MCF 10A (cell line): ENCODE data around the gene PXMP4. TPM values are rescaled to one million over a fixed set of nuclear protein-coding genes. Genes with fewer than 3 reads are reported as not detected.

Experiments used
- BruUV-seq: library from RNA; stranded (reverse); fragments of 400-500 nt; replicated peaks from 2 replicates; lab custom pipeline; 2021; lab: Mats Ljungman, UMichigan
- CTCF ChIA-PET: fragments of 300-600 bp; sonication (Branson Sonifier 250); formaldehyde crosslinking; extraction: SDS; loops from one replicate; lab custom pipeline; 2021; ENCODE audit warnings: antibody characterized with exemption, inconsistent platforms; lab: Yijun Ruan, JAX
- POLR2A ChIA-PET: fragments of 300-600, 350-650 bp; sonication (Branson Sonifier 250); formaldehyde crosslinking; extraction: SDS; loops from one replicate; lab custom pipeline; 2020; ENCODE audit warnings: antibody characterized with exemption, inconsistent platforms; lab: Yijun Ruan, JAX
- DNase-seq: peaks from one replicate; pipeline ENCODE4 v3.0.0-alpha.2; 2018; ENCODE audit not compliant: unreplicated experiment
- H3K27ac Mint-ChIP-seq: one replicate; pipeline ENCODE4 v1.8.0; 2022; ENCODE audit warnings: mild to moderate bottlenecking, low read depth, mixed read lengths; ENCODE audit not compliant: unreplicated experiment
- H3K27me3 Mint-ChIP-seq: one replicate; pipeline ENCODE4 v1.8.0; 2022; ENCODE audit warnings: mixed read lengths; ENCODE audit not compliant: insufficient read depth, unreplicated experiment
- H3K36me3 Mint-ChIP-seq: one replicate; pipeline ENCODE4 v1.8.0; 2022; ENCODE audit warnings: mild to moderate bottlenecking, moderate library complexity, mixed read lengths; ENCODE audit not compliant: insufficient read depth, unreplicated experiment
- H3K4me1 Mint-ChIP-seq: one replicate; pipeline ENCODE4 v1.8.0; 2022; ENCODE audit warnings: mixed read lengths; ENCODE audit not compliant: insufficient read depth, unreplicated experiment
- H3K4me3 Mint-ChIP-seq: one replicate; pipeline ENCODE4 v1.8.0; 2022; ENCODE audit warnings: mild to moderate bottlenecking, moderate library complexity, mixed read lengths; ENCODE audit not compliant: unreplicated experiment
- H3K9me3 Mint-ChIP-seq: one replicate; pipeline ENCODE4 v1.8.0; 2022; ENCODE audit warnings: mixed read lengths; ENCODE audit not compliant: unreplicated experiment
- intact Hi-C: fragments of 100-400 bp; cut with micrococcal nuclease; formaldehyde crosslinking; loops from 2 replicates; pipeline ENCODE4 v1.14.1; 2022
- total RNA-seq: library from RNA; stranded (reverse); gene quantifications from 2 replicates; pipeline ENCODE4 v1.2.3, GENCODE V29; 2022
- TF ChIP-seq, protein P1 (sequence below): fragments of 200-600 bp; IDR thresholded peaks from one replicate; pipeline ENCODE4 v1.8.0; 2022; ENCODE audit warnings: antibody characterized with exemption, mild to moderate bottlenecking; ENCODE audit not compliant: unreplicated experiment

The PXMP4 gene
- total RNA-seq, 1 experiment from 2014 or later = 3.9 TPM

GRCh38 chr20:33710681-33711445 lies 9.2 kb downstream of the PXMP4 start:
- H3K4me3 Mint-ChIP-seq = peak overlapping the region; percentile 15
- no peak overlapping the region for H3K27ac Mint-ChIP-seq
- intact Hi-C loops = no loop called here
- peaks cover 17% of the 10 kb centered on the region for H3K4me1 Mint-ChIP-seq
- TF ChIP-seq, protein P1, sequence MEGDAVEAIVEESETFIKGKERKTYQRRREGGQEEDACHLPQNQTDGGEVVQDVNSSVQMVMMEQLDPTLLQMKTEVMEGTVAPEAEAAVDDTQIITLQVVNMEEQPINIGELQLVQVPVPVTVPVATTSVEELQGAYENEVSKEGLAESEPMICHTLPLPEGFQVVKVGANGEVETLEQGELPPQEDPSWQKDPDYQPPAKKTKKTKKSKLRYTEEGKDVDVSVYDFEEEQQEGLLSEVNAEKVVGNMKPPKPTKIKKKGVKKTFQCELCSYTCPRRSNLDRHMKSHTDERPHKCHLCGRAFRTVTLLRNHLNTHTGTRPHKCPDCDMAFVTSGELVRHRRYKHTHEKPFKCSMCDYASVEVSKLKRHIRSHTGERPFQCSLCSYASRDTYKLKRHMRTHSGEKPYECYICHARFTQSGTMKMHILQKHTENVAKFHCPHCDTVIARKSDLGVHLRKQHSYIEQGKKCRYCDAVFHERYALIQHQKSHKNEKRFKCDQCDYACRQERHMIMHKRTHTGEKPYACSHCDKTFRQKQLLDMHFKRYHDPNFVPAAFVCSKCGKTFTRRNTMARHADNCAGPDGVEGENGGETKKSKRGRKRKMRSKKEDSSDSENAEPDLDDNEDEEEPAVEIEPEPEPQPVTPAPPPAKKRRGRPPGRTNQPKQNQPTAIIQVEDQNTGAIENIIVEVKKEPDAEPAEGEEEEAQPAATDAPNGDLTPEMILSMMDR = no peak
- H3K9me3 Mint-ChIP-seq = no peaks in the 10 kb centered on the region
- CTCF ChIA-PET = interaction anchor here (0.5 to 0.6 kb wide), 2 partner anchors 47 to 292 kb away, joined by 3 read pairs; no protein-coding TSS in a partner anchor
- no peak for DNase-seq
- H3K27me3 Mint-ChIP-seq = no peaks in the 10 kb centered on the region
- POLR2A ChIA-PET = interaction anchor here (0.5 kb wide), 1 partner anchor 64 kb away, joined by 3 read pairs; no protein-coding TSS in a partner anchor
- BruUV-seq = no TSS peak
- peaks cover 31% of the 10 kb centered on the region for H3K36me3 Mint-ChIP-seq

DNA sequence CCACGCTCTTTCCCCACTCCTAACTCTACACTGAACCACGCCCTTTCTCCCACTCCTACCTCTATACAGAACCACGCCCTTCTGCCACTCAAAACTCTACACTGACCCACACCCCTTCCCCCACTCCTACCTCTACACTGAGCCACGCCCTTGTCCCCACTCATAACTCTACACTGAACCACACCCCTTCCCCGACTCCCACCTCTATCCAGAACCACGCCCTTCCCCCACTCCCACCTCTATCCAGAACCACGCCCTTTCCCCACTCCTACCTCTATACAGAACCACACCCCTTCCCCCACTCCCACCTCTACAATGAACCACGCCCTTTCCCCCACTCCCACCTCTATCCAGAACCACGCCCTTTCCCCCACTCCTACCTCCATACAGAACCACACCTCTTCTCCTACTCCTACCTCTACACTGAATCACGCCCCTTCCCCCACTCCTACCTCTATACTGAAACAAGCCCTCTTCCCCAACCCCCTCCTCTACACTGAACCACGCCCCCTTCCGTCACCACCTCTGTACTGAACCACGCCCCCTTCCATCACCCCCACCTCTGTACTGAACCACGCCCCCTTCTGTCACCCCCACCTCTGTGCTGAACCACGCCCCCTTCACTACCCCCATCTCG lies 10.1 kb downstream of the PXMP4 start:
- Mint-ChIP-seq H3K4me3 (no peak overlapping the region), H3K27ac (no peak overlapping the region), H3K27me3 (no peaks in the 10 kb centered on the region), H3K9me3 (no peaks in the 10 kb centered on the region), H3K4me1 (peaks cover 17% of the 10 kb centered on the region), H3K36me3 (peaks cover 24% of the 10 kb centered on the region)
- CTCF ChIA-PET = no interaction called here
- DNase-seq = no peak
- TF ChIP-seq, protein P1 = no peak
- intact Hi-C loops = no loop called here
- no TSS peak for BruUV-seq
- POLR2A ChIA-PET = no interaction called here

DNA sequence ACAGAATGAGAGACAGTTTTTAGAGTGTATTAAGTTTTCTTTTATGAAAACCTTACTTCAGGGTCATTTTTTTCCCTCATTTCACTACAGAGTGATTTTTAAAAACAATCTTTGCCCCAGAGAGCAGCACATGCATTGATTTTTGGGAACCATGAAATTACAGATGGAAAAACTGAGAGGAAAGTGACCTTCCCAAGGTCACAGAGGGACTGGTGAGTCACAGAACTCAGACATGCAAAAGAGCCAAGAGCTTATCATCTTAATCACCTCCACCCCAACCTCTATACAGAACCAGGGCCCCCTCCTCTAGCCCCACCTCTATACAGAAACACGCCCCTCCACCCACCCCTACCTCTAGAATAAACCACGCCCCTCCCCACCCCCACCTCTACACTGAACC lies 10.7 kb downstream of the PXMP4 start:
- H3K36me3 Mint-ChIP-seq = peaks cover 31% of the 10 kb centered on the region
- no peaks in the 10 kb centered on the region for H3K27me3 Mint-ChIP-seq
- no peak overlapping the region for H3K27ac Mint-ChIP-seq
- ChIA-PET POLR2A (no interaction called here), CTCF (interaction anchor here (0.7 kb wide), 1 partner anchor 32 kb away, joined by 3 read pairs; no protein-coding TSS in a partner anchor)
- H3K4me3 Mint-ChIP-seq = no peak overlapping the region
- intact Hi-C loops = no loop called here
- no TSS peak for BruUV-seq
- H3K4me1 Mint-ChIP-seq = peaks cover 17% of the 10 kb centered on the region
- no peak for DNase-seq
- no peaks in the 10 kb centered on the region for H3K9me3 Mint-ChIP-seq
- TF ChIP-seq, protein P1 = no peak

GRCh38 chr20:33707668-33708067 lies 12.4 kb downstream of the PXMP4 start:
- Mint-ChIP-seq H3K27me3 (no peaks in the 10 kb centered on the region), H3K4me3 (no peak overlapping the region), H3K4me1 (peaks cover 17% of the 10 kb centered on the region), H3K27ac (no peak overlapping the region), H3K36me3 (peaks cover 23% of the 10 kb centered on the region), H3K9me3 (no peaks in the 10 kb centered on the region)
- TF ChIP-seq, protein P1 = no peak
- ChIA-PET POLR2A (interaction anchor here (1.1 kb wide), 1 partner anchor 12 kb away, joined by 3 read pairs; the partner anchor contains the start of gene PXMP4), CTCF (no interaction called here)
- no peak for DNase-seq
- intact Hi-C loops = no loop called here
- BruUV-seq = no TSS peak
